ENCODE data around the gene KIAA0753.

DNA sequence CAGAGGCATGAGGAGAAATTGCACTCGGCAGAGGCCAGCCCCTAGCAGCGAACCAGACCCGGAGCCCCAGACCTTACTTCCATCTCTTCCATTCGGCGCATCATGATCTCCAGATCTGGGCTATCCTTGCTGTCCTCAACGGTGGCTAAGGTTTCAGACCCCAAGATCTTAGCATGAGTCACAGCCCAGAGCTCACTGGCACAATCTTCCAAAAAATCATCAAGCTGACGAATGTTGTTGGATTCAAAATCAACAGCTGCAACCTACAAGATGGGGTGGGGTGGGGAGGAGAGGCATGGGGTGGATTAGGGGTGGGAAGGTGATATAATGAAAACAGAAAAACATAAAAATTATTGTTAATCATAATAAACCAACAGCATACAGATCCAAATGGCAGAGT, 44.4 kb downstream of the KIAA0753 start:
- TF ChIP-seq, protein P1, sequence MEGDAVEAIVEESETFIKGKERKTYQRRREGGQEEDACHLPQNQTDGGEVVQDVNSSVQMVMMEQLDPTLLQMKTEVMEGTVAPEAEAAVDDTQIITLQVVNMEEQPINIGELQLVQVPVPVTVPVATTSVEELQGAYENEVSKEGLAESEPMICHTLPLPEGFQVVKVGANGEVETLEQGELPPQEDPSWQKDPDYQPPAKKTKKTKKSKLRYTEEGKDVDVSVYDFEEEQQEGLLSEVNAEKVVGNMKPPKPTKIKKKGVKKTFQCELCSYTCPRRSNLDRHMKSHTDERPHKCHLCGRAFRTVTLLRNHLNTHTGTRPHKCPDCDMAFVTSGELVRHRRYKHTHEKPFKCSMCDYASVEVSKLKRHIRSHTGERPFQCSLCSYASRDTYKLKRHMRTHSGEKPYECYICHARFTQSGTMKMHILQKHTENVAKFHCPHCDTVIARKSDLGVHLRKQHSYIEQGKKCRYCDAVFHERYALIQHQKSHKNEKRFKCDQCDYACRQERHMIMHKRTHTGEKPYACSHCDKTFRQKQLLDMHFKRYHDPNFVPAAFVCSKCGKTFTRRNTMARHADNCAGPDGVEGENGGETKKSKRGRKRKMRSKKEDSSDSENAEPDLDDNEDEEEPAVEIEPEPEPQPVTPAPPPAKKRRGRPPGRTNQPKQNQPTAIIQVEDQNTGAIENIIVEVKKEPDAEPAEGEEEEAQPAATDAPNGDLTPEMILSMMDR (conservative IDR thresholded peaks at IDR 0.05; ENCODE audit: low read length), result no peak
- no peak for TF ChIP-seq EZH2phosphoT487 (IDR thresholded peaks at IDR 0.05; ENCODE audit: borderline replicate concordance, low read depth, low read length)

All from OCI-LY7 (cell line).